ENCODE measurements around the gene WWC1.
"Not testable (repeated sequence)": the region's sequence is repeated elsewhere in the genome, so short reads cannot be mapped to it uniquely, and the experiment has no call there.

WWC1 gene

DNA sequence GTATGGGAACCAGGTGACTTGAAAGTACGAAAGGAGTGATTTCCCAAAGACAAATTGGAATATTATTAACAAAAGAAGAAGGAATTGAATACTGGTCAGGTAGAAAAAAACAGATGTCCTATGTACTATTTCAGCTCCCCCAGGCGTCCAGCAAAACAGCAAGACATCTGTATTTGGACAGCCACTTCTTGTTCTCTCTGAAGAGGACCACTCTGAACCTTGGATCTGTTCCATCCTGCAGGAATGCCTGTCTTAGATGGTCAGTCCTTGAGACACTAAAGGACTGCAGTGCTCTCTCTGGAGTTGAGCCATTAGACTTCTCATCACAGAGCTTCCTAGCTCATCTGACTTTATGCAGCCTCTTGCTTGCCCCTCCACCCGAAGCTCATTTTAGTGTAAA lies 120.4 kb downstream of the WWC1 start:
- no peak for DNase-seq (ENCODE audit: low read depth)

GRCh38 chr5:168413062-168413461 lies 121.6 kb downstream of the WWC1 start:
- peak; percentile 12 for DNase-seq (ENCODE audit: low read depth)

- peak; percentile 89 for DNase-seq (ENCODE audit: low read depth)
These were observed 122.2 kb downstream of the WWC1 start for GRCh38 chr5:168413596-168413995.

DNA sequence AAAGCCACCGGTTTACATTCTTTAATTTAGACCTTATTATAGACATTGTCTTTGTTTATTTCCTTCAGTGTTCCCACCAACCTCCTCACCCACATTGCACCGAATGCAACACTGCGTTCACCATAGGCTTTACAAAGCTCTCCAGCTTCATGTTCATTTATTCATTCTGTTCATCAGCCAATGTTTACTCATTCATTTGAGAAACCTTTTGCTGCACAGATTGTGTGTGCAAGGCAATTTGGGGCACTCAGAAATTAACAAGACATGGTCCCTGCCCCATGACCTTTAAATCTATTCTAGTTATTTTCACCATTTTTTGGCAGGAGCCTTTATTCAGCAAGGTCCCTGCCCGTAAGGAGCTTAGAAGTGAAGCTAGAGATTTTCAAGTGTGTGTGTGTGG lies 124.0 kb downstream of the WWC1 start:
- DNase-seq (ENCODE audit: low read depth): no peak

GRCh38 chr5:168415971-168416370 lies 124.5 kb downstream of the WWC1 start:
- DNase-seq (ENCODE audit: low read depth): no peak

DNA sequence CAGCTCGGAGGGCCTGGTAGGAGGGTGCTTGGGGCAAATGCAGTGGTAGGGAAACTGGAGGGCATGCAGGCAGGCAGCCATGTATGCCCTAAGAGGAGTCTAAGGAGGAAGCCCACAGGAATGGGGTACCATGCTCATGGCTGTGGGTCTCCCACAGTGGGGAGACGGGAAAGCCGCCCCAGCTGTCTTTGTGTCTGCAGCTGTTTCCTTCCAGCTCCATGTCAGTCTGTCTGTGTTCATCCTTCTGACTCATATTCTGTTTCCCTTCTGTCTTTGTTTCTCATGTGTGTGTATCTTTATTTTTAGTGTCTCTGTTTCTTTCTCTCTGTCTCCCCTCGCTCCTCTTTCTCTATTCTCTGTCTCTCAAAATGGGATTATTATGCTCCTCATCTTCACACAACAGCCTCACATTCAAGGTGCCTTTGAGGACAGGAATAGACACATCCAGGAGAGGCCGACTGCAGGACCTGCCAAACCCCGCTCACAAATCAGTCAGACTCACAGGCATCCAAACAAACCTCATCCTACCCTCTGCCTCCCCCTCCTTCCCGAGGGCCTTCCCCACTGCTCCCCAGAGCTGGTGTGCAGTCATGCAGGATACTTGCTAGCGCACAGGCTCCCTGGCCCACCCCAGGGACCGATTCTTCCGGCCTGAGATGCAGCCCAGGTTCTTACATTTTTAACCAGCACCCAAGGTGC lies 126.4 kb downstream of the WWC1 start:
- DNase-seq (ENCODE audit: low read depth): no peak

GRCh38 chr5:168420461-168420860 lies 129.0 kb downstream of the WWC1 start:
- DNase-seq (ENCODE audit: low read depth): no peak

DNA sequence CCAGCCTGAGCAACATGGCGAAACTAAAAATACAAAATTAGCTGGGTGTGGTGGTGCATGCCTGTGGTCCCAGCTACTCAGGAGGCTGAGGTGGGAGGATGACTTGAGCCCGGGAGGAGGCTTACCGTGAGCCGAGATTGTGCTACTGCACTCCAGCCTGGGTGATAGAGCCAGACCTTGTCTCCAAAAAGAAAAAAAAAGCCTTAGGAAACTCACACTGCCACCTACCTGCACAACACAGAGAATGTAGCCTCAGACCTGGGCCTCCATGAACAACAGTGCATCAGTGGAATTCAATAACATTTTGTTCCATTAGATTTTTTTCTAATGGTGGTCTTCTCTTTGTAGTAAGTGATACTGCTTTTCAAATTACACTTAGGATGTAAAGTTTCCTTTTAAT lies 131.0 kb downstream of the WWC1 start:
- DNase-seq (ENCODE audit: low read depth): no peak

- no peak for DNase-seq (ENCODE audit: low read depth)
These were observed 132.0 kb downstream of the WWC1 start for GRCh38 chr5:168423478-168423877.

- no peak for DNase-seq (ENCODE audit: low read depth)
These were observed 132.5 kb downstream of the WWC1 start for GRCh38 chr5:168423971-168424370.

DNA sequence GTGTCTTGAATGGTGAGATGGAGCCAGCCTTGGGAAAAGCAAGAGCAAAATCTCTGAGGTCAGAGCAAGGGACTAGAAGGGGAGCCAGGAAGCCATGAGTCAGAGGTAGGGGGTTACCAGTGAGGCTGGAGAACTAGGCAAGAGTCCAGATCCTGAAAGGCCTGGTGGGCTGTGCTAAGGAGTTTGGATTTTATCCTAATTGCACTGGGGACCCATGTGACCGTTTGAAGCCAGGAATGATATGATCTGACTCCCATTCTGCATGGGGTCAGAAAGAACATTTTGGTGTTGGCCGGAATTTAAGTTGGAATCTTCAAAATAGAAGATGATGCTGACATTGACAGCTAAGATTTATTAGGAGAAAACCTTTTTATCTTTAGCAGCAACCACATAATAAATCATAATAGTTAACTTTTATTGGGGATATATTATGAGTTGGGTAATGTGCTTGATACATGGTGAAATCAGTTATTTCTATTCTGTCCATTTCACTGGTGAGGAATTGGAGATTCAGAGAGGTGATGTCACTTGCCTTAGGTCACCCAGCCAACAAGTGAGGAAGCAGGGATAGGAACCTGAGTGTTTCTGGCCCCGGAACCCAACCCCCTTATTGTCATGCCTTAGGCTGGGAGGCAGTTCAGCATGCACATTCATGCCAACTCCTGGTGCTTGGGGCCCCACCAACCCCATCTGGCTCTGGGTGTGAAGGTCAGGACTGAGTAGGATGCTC lies 133.3 kb downstream of the WWC1 start:
- DNase-seq (ENCODE audit: low read depth): peak; percentile 77

GRCh38 chr5:168426007-168426863 lies 134.8 kb downstream of the WWC1 start:
- no peak for DNase-seq (ENCODE audit: low read depth)

- no peak for DNase-seq (ENCODE audit: low read depth)
These were observed 135.4 kb downstream of the WWC1 start for GRCh38 chr5:168426864-168427172.

GRCh38 chr5:168427224-168427623 lies 135.8 kb downstream of the WWC1 start:
- no peak for DNase-seq (ENCODE audit: low read depth)

DNA sequence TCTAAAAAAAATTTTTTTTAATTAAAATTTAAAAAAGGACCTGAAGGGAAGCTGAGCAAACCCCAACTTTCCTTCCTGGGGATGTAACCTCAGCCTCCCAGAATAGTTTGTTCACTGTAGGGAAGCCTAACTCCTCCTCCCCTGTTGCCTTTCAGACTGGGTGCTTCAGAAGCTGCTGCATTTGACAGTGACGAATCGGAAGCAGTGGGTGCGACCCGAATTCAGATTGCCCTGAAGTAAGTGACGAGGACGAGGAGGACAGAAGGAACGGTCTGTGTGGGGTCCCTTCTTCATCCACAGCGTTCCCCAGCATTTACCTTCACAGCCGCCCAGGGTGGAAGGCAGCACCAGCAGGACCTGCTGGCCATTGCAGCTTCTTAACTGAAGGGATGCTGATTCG lies 137.1 kb downstream of the WWC1 start:
- no peak for DNase-seq (ENCODE audit: low read depth)

- DNase-seq (ENCODE audit: low read depth): no peak
These were observed 138.9 kb downstream of the WWC1 start for GRCh38 chr5:168430296-168430695.

DNA sequence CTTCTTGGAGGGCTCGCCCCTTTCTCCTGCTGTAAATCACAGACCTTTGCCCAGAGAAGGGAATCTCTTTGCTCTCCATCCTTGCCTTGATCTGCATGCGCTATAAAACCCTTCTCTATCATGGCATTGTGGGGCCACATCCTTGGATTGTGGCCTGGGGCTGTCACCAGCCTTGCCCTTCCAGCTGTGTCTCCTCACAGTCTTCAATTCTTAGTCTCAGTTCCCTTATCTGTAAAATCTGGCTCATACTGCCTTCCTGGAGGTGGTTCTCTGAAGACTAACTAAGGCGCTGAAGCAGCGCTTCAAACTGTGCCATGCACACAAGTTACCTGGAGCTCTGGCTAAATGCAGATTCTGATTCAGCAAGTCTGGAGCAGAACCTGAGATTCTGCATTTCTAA lies 141.5 kb downstream of the WWC1 start:
- DNase-seq (ENCODE audit: low read depth): no peak

DNA sequence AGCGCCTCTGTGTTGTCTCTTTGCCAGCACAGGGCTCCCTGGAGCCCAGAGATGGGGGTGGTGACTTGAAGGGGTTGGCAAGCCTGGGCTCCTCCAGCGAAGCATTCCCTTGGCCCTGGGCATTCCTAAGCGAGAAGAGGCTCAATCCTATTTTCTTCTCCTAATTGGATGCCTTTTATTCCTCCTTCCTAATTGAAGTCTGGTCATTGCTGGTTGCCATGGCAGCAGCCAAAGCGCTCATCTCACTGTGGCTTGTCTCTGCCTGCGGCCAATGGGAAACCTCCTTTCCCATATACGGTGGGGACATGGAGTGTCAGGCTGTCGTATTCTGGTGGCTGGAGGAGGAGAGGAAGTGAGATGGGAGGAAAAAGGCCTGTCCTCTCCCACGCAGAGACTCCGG lies 142.6 kb downstream of the WWC1 start:
- no peak for DNase-seq (ENCODE audit: low read depth)

DNA sequence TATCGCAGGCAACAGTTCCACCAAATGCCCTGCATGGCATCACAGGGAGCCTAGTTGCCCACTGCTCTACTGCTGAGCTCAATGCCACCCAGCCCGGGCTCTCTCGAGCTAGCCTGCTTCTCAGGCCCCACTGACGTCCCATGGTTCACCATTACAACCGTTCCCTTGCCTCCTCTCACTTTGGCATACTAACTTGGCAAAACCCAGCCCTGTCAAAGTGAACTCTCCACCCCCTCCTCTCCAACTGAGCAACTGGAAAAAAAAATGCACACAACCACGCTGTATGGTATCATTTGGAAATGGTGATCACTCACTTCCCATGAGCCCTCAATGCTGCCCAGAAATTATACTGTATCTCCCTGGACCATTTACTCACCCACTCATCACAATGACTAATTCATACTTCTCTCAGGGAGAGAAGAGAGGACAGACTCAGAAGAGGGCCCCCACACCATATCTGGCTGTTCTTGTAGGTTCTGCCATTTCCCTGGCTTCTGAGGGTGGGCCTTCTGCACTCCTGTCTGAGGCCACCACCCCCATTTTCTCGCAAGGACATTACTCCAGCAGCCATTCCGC lies 143.4 kb downstream of the WWC1 start:
- peak; percentile 50 for DNase-seq (ENCODE audit: low read depth)

DNA sequence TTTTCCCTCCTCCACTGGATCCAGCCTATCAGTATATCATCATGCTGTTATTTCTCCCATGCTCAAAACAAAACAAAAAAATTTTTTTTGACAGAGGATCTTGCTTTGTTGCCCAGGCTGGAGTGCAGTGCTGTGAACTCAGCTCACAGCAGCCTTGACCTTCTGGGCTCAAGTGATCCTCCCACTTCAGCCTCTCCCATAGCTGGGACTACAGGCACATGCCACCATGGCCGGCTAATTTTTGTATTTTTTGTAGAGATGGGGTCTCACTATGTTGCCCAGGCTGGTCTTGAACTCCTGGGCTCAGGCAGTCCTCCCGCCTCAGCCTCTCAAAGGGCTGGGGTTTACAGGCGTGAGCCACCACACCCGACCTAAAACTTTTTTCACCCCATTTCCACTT lies 143.9 kb downstream of the WWC1 start:
- not testable (repeated sequence) for DNase-seq (ENCODE audit: low read depth)

GRCh38 chr5:168438349-168438748 lies 146.9 kb downstream of the WWC1 start:
- no peak for DNase-seq (ENCODE audit: low read depth)

DNA sequence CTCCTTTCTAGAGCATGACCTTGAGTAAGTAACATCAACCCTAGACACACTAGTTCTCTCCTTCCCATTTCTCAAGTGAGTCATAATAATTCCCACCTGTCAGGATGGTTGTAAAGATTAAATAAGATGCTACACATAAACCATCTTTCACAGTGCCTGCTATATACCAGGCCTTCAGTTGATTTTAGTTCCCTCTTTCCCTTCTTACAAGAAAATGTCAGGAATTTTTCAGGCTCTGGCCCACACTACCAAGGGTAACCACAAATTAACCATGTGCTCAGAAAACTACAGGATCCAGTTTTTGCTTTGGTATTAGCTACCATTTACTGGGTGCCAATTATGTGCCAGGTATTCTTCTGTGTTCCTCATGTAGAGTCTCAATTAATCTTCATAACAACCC lies 152.1 kb downstream of the WWC1 start:
- DNase-seq (ENCODE audit: low read depth): peak; percentile 28

Measured in amniotic epithelial cell (primary cell).